ENCODE data around the gene AUTS2. TPM values are rescaled to one million over a fixed set of nuclear protein-coding genes. Genes with fewer than 3 reads are reported as not detected.

AUTS2 gene
- polyA plus RNA-seq, 1 donor from 2014 or later = 8.9 TPM

DNA sequence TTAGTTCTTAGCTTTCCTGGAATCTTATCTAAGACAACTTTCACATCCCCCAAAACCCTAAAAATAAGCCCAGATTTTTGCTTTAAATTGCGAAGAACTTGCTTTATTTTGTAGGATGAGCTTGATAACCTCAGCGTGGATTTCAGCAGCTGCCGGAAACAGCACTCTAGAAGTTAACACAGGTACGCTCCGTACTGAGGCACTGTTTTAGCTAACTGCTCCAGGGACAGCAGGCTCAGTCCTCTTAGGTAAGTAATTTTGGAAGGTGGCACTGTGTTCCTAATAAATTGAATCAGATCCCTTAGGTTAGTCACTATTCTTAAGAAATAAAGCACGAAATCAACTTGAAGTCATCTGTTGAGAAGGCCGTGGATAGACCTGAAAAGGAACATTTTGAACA lies 2.2 kb upstream of the AUTS2 start:
- peak overlapping the region in 1 of 3 donors; percentile 71 for H3K27ac Mint-ChIP-seq
- peak overlapping the region in 2 of 4 donors; percentile 63 to 89 for H3K4me3 Mint-ChIP-seq

DNA sequence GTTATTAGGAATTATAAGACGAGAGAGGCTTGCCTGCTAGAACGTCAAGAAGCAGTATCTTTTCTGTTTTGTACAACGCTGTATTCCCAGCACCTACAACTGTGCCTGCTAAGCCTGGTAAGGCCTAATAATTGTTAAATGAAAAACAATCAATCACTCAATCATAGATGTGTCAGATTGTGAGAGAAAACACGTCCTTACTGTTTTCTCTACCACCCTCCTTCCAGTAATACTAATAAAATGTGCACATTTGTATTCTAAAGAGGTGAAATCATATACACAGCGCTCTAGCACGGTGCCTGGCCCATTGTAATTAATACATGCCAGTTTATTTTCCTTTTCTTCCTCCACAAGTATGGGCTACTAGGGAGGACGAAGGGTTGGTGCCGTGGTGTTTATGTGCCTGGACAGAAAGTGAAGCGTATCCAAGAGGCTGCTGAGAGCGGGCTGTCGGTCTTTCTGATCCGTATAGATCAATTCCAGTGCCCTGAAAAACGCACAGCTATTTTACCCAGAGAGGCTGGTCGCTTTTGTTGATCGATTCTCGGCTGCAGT lies 1.5 kb upstream of the AUTS2 start:
- peak overlapping the region; percentile 82 to 93 (median 88) for H3K4me3 Mint-ChIP-seq
- no peaks in the 10 kb centered on the region for H3K9me3 Mint-ChIP-seq
- no peaks in the 10 kb centered on the region for H3K36me3 Mint-ChIP-seq
- peaks cover 5 to 8% (median 7%) of the 10 kb centered on the region in 3 donors for H3K4me1 Mint-ChIP-seq
- H3K27me3 Mint-ChIP-seq = peaks cover 2% of the 10 kb centered on the region
- peak overlapping the region; percentile 40 to 71 (median 61) for H3K27ac Mint-ChIP-seq

More for the DNA sequence above, 2.2 kb upstream of the AUTS2 start:
- Mint-ChIP-seq H3K4me1 (peaks cover 5 to 8% (median 7%) of the 10 kb centered on the region in 3 donors), H3K27me3 (peaks cover 2% of the 10 kb centered on the region), H3K36me3 (no peaks in the 10 kb centered on the region), H3K9me3 (peaks cover 0 to under 1% (median 0%) of the 10 kb centered on the region in 3 donors)

DNA sequence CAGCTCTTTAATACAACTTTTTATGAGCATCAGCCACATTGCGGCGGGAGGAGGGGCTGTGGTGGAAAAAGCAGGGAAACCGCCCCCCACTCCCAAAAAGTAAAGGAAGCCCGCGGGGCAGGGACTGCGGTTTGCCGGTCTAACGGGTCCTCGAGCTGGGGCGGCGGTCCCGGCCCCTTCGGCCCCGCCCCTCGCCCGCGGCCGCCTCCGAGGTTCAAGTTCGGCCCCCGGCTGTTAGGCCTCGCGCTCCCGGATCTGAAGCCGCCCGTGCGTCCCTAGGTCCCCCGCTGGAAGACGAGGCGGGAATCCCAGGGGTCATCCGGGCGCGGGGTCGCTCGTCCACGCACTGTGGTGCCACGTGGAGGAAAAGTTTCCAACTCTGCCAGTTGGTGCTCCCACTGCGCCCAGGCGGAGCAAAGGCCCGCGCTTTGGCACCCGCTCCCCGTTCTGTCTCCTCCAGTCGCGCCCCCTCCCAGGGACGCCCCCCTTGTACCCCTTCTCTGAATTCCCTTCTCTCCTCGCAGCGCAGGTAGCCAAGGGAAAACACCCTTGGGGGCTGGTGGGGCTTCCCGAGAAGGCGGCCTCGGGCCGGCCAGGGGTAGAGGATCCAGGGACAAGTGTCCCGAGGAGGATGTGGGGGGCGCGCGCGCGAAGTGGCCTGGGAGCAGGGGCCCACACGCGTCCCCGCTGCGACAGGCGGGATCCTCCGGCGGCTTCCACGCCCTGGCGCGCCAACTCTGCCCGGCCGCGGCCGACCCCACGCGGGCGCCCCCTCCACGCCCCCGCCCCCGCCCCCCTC lies 798 bp upstream of the AUTS2 start:
- peak overlapping the region; percentile 82 to 93 (median 88) for H3K4me3 Mint-ChIP-seq
- H3K9me3 Mint-ChIP-seq = no peaks in the 10 kb centered on the region
- H3K4me1 Mint-ChIP-seq = peaks cover 5 to 8% (median 7%) of the 10 kb centered on the region in 3 donors
- peaks cover 2% of the 10 kb centered on the region for H3K27me3 Mint-ChIP-seq
- H3K27ac Mint-ChIP-seq = peak overlapping the region; percentile 40 to 71 (median 46)
- H3K36me3 Mint-ChIP-seq = no peaks in the 10 kb centered on the region

DNA sequence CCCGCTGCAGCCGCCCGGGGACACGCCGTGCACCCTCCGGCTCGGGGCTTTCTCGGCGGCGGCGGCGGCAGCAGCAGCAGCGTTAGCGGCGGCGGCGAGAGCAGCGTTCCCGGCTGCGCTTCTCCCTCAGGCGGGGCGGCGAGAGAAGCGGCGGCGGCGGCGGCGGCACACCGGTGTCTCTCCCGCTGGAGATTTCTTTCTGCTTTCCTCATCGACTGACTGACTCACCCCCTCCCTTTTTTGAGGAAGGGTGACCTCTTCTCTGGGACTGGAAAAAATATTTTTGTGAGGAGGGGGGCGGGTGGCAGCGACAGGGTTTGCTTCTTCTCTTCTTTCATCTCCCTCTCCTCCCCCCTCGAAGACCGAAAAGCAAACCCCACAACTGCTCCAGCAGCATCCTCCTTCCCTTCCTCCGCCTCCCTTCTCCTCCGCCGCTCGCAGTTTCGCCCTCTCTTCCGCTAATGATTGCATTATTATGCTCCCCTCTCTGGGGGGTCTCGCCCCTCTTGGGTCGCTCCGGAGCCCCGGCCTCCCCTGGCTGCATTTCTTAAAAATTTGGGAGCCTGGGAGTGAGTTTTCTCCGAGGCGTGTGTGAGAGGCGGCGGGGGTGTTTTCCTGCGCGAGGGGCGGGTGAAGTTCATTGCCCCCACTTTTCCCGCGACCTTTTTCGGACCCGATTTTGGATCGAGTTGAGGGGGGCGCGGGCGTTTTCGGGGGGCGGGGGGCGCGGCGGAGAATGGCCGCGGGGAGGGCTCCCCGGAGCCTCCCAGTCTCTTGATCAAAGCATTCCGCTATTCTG lies 411 bp downstream of the AUTS2 start:
- Mint-ChIP-seq H3K9me3 (no peaks in the 10 kb centered on the region), H3K27ac (peak overlapping the region in 1 of 3 donors; percentile 74), H3K27me3 (peaks cover 2% of the 10 kb centered on the region), H3K36me3 (no peaks in the 10 kb centered on the region), H3K4me1 (peaks cover 5 to 8% (median 7%) of the 10 kb centered on the region in 3 donors), H3K4me3 (peak overlapping the region; percentile 88 to 96 (median 90))

DNA sequence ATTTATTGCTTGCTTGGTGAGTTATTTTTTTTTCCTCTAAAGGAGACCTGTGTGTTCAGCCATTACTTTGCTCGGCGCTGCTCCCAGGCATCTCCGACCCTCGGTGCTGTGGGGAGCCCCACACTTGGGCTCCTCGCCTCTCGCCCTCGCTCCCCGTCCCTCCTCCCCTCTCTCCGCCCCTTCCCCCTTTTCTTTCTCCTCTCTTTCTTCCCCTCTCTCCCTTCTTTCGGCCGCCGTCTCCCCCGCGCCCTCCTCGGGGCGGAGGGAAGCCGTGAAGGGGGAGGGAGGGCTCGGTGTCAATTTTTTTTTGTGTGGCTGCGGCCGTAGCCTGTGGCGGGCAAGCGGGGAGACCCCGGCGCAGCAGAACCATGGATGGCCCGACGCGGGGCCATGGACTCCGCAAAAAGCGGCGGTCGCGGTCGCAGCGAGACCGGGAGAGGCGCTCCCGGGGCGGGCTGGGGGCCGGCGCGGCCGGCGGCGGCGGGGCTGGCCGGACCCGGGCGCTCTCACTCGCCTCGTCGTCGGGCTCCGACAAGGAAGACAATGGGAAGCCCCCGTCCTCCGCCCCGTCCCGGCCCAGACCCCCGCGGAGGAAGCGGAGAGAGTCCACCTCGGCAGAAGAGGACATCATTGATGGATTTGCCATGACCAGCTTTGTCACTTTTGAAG lies 1.1 kb downstream of the AUTS2 start:
- Mint-ChIP-seq H3K27ac (peak overlapping the region in 2 of 3 donors; percentile 10 to 74), H3K9me3 (no peaks in the 10 kb centered on the region), H3K27me3 (peaks cover 2% of the 10 kb centered on the region), H3K4me1 (peaks cover 5 to 8% (median 7%) of the 10 kb centered on the region in 3 donors), H3K4me3 (peak overlapping the region; percentile 88 to 96 (median 90)), H3K36me3 (no peaks in the 10 kb centered on the region)

DNA sequence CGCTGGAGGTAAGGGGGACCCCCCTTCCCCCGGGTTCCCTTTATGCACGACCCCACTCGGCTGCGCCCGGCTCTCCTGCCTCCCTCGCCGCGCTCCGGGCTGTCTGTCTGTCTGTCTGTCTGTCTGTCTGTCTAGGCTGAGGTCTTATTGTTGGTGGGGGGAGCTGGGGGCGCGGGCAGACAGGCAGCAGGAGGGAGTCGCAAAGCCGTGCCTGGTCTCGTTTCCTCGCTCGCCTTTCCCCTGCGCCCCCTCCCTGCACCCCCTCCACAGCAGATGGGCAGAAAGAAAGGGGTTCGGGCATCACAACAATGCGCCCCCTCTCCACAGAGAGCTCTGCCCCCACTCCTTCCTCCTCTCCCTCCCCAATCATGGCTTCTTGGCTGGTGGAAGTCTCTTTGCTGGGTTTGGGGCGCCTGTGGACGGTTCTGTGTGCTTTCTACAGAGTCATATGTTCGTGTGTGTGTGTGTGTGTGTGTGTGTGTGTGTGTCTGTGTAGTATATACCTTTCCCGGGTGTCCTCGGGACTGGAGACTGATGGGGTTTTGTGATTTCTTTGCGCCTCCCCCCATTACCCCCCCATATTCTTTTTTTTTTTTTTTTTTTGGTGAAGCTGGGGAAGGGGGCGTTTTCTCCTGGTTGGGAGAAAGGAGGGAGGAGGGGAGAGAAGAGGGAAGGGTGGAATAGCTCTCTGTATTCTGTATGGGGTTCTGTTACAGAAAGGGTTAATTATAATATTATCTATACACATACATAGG lies 1.9 kb downstream of the AUTS2 start:
- Mint-ChIP-seq H3K36me3 (no peaks in the 10 kb centered on the region), H3K4me3 (peak overlapping the region in 3 of 4 donors; percentile 77 to 93 (median 85)), H3K9me3 (no peaks in the 10 kb centered on the region), H3K27me3 (peaks cover 2% of the 10 kb centered on the region), H3K4me1 (peaks cover 5 to 8% (median 7%) of the 10 kb centered on the region in 3 donors), H3K27ac (peak overlapping the region in 1 of 3 donors; percentile 2)

DNA sequence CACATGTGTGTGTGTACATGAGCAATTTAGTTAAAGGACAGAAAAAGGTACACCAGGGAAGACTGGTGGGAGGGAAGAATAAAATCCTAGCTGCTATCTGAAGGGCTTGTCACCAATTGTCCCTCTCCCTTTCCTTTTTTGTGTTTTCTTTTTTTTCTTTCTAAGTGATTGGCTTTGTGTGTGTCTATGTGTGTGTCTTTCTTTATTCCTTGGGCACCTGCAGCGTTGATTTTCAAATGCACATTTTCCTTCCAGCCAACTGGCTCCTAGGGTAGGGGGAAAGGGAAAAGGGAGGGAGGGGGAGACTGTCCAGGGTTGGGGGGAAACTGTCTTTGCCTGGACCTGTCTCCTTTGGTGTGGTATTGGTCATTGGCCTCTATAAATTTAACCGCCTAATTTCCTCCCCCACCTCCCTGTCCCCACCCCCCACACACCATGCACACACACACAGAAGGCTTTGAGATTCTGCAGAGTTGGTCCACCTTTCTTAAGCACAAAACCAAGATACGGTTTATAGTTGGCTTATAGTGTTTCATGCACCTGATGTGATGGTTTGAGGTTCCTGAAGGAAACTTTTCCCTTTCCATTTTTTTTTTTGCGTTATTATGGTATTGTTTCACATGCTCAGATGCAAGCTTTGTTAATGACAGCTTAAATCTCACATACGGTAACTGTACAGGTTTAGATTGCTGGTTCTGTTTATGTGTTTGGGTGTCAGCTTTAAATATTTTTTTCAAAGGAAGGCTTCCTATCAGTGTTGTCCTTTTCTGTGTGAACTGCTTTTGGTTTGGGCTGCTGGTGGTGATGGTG lies 2.6 kb downstream of the AUTS2 start:
- peak overlapping the region in 3 of 4 donors; percentile 49 to 93 (median 70) for H3K4me3 Mint-ChIP-seq
- H3K4me1 Mint-ChIP-seq = peaks cover 5 to 7% (median 7%) of the 10 kb centered on the region in 3 donors
- H3K9me3 Mint-ChIP-seq = no peaks in the 10 kb centered on the region
- H3K36me3 Mint-ChIP-seq = no peaks in the 10 kb centered on the region
- H3K27me3 Mint-ChIP-seq = peaks cover 2% of the 10 kb centered on the region
- no peak overlapping the region for H3K27ac Mint-ChIP-seq

DNA sequence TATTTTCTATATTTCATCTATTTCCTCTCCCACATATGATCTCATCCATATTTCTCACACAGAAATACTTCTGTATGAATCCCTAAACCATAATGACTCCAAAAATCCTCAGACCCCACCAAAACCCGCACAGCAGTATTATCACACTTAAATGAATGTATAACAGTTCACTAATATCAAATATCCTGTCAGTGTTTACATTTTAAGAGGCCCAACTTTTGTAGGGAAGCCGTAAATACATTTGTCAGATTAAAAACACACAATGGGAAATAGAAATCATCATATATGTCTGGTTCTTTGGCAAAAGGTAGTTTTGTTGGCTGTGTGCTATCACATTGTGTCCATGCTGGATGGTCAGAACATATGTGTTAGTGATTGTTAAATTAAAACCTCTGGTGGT lies 4.2 kb downstream of the AUTS2 start:
- Mint-ChIP-seq H3K36me3 (no peaks in the 10 kb centered on the region), H3K9me3 (no peaks in the 10 kb centered on the region), H3K4me1 (peaks cover 0 to 4% (median 2%) of the 10 kb centered on the region in 3 donors), H3K27me3 (peaks cover 2% of the 10 kb centered on the region), H3K27ac (no peak overlapping the region), H3K4me3 (no peak overlapping the region)

DNA sequence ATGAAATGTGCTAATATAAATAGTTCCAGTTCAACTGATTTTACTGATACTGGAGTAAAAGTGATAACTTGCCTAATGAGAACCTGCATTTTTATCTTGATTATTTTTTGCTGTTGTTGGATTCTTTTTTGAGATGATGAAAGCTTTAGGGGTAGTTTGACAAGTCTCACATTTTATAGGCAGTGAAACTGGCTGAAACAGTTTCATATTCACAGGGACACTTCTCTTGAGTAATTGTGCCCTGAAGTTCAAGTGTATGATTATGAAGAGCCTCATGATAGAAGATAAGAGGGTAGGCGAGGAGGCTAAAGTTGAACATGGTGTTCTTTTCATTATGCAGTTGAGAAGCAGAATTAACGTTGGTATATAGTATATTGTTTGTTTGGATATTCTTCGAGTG lies 5.1 kb downstream of the AUTS2 start:
- peaks cover 6% of the 10 kb centered on the region for H3K27me3 Mint-ChIP-seq
- H3K4me1 Mint-ChIP-seq = peaks cover 0 to 4% (median 2%) of the 10 kb centered on the region in 3 donors
- no peak overlapping the region for H3K27ac Mint-ChIP-seq
- H3K4me3 Mint-ChIP-seq = no peak overlapping the region
- no peaks in the 10 kb centered on the region for H3K9me3 Mint-ChIP-seq
- no peaks in the 10 kb centered on the region for H3K36me3 Mint-ChIP-seq

DNA sequence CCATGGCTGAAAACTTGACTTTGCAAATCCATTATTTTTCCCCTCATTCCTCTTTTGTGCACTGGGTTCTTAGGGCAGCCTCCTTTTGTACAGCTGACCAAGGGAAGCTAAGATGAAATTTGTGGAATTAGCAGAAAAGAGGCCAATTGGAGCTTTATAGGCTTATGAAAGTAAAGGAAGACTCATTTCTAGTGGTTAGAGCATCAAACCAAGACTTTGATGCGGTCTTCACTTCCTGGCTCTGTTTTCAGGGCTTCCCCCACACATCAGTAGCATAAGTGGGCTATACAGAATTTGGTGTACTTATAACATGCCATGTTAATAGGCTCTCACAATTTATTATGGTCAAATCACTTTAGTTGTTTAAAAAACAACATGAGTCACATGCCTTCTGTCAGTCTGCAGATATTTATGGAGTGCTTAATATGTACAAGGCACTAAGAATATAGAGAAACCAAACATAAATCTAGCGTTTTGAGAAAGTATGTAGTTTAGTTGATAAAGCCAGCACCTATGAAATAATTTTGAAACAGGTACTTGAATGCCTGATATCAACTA lies 5.7 kb downstream of the AUTS2 start:
- Mint-ChIP-seq H3K4me1 (peaks cover 0 to 4% (median 2%) of the 10 kb centered on the region in 3 donors), H3K9me3 (no peaks in the 10 kb centered on the region), H3K36me3 (no peaks in the 10 kb centered on the region), H3K27ac (no peak overlapping the region), H3K4me3 (no peak overlapping the region), H3K27me3 (peaks cover 6% of the 10 kb centered on the region)

DNA sequence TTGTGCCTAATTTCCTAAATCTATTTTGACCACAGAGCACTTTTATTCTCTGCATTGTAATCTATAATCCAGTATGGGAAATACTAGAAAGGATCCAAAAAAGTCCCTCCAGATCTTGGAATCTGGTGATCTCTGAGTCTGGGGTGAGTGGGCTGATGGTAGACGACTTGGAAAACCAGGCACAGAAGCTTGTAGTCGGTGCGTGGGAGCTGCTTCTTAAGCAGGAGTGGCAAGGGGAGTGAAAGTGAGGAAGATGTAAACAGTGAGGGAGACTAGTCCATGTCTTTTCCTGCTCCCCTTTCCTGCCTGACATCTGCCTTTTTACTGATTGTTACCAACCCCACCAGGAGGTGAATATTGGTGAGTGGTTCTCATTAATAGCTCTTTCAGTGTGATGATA lies 6.8 kb downstream of the AUTS2 start:
- peaks cover 0 to 2% (median 2%) of the 10 kb centered on the region in 3 donors for H3K4me1 Mint-ChIP-seq
- no peak overlapping the region for H3K4me3 Mint-ChIP-seq
- H3K36me3 Mint-ChIP-seq = no peaks in the 10 kb centered on the region
- H3K27ac Mint-ChIP-seq = no peak overlapping the region
- H3K27me3 Mint-ChIP-seq = peaks cover 4% of the 10 kb centered on the region
- no peaks in the 10 kb centered on the region for H3K9me3 Mint-ChIP-seq

DNA sequence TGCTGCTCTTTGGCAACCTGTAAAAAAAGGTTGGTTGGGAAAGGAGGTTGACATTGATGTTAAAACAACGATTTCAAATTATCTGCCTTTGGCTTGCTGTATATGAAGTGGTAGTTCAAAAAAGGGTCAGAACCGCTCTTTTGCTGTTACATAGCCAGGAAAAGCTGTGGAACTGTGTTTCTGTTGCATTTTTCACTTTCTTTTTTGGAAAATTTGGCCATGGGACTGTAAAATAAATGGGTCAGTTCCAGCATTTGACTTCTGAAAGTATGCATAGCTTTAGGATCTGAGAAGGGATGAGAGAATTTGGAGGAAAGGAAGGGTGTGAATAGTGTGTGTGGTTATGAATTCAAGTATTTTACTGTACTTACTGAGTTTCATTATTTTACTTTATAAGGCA lies 7.3 kb downstream of the AUTS2 start:
- Mint-ChIP-seq H3K4me1 (no peaks in the 10 kb centered on the region), H3K9me3 (no peaks in the 10 kb centered on the region)

DNA sequence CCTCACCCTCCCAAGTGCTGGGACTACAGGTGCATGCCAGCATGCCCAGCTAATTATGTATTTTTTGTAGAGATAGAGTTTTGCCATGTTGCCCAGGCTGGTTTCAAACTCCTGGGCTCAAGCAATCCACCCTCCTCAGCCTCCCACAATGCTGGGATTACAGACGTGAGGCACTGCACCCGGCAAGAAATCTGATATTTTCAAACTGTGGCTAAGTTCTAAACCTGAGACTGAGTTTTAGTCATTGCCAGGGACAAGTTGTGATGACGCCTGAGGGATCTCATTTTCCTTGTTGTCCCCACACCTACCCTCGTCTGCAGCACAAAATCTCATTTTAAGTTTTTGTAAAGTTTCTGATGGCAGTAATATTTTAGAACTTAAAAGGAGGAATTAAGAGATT lies 9.8 kb downstream of the AUTS2 start:
- H3K4me1 Mint-ChIP-seq = no peaks in the 10 kb centered on the region
- H3K27ac Mint-ChIP-seq = no peak overlapping the region
- peaks cover 4% of the 10 kb centered on the region for H3K27me3 Mint-ChIP-seq
- no peaks in the 10 kb centered on the region for H3K36me3 Mint-ChIP-seq
- no peak overlapping the region for H3K4me3 Mint-ChIP-seq
- H3K9me3 Mint-ChIP-seq = no peaks in the 10 kb centered on the region

More for the DNA sequence above, 7.3 kb downstream of the AUTS2 start:
- Mint-ChIP-seq H3K27ac (no peak overlapping the region), H3K27me3 (peaks cover 4% of the 10 kb centered on the region), H3K36me3 (no peaks in the 10 kb centered on the region), H3K4me3 (no peak overlapping the region)

Data from IgD-negative memory B cell (primary cell).